ENCODE results near the gene CTPS1.

Gene CTPS1

GRCh38 chr1:40969445-40969844, 10.1 kb upstream of the CTPS1 start:
- FAIRE-seq = no peak

- no peak for FAIRE-seq
Measured at GRCh38 chr1:40971966-40972365, 7.5 kb upstream of the CTPS1 start.

GRCh38 chr1:40973912-40974311, 5.6 kb upstream of the CTPS1 start:
- no peak for FAIRE-seq

GRCh38 chr1:40974945-40975344, 4.6 kb upstream of the CTPS1 start:
- FAIRE-seq = no peak

GRCh38 chr1:40976952-40977690, 2.4 kb upstream of the CTPS1 start:
- no peak for FAIRE-seq

- no peak for FAIRE-seq
Measured at GRCh38 chr1:40977716-40978115, 1.8 kb upstream of the CTPS1 start.

- FAIRE-seq = no peak
Measured at GRCh38 chr1:40978886-40979240, 633 bp upstream of the CTPS1 start.

GRCh38 chr1:40980068-40980452, 564 bp downstream of the CTPS1 start:
- no peak for FAIRE-seq

- FAIRE-seq = no peak
Measured at GRCh38 chr1:40980453-40981121, 1.1 kb downstream of the CTPS1 start.

GRCh38 chr1:40981691-40982448, 2.4 kb downstream of the CTPS1 start:
- no peak for FAIRE-seq

GRCh38 chr1:40982721-40983120, 3.2 kb downstream of the CTPS1 start:
- FAIRE-seq = no peak

GRCh38 chr1:40983286-40983685, 3.8 kb downstream of the CTPS1 start:
- no peak for FAIRE-seq

- FAIRE-seq = no peak
Measured at GRCh38 chr1:40984066-40984465, 4.6 kb downstream of the CTPS1 start.

- FAIRE-seq = no peak
Measured at GRCh38 chr1:40984531-40984930, 5.0 kb downstream of the CTPS1 start.

- FAIRE-seq = no peak
Measured at GRCh38 chr1:40985161-40985560, 5.7 kb downstream of the CTPS1 start.

GRCh38 chr1:40985875-40986274, 6.4 kb downstream of the CTPS1 start:
- FAIRE-seq = no peak

GRCh38 chr1:40986328-40986783, 6.9 kb downstream of the CTPS1 start:
- FAIRE-seq = no peak

GRCh38 chr1:40986956-40987355, 7.5 kb downstream of the CTPS1 start:
- no peak for FAIRE-seq

- FAIRE-seq = no peak
Measured at GRCh38 chr1:40987439-40988276, 8.2 kb downstream of the CTPS1 start.

- FAIRE-seq = no peak
Measured at GRCh38 chr1:40988280-40988679, 8.8 kb downstream of the CTPS1 start.

- FAIRE-seq = no peak
Measured at GRCh38 chr1:40989066-40989465, 9.6 kb downstream of the CTPS1 start.

- FAIRE-seq = no peak
Measured at GRCh38 chr1:40997096-40997495, 17.6 kb downstream of the CTPS1 start.

- FAIRE-seq = no peak
Measured at GRCh38 chr1:40998668-40999067, 19.2 kb downstream of the CTPS1 start.
